ENCODE data around the gene INSC. TPM values are rescaled to one million over a fixed set of nuclear protein-coding genes. Genes with fewer than 3 reads are reported as not detected.

Gene INSC
- total RNA-seq, 2 donors from 2014 or later = 1.6 TPM

DNA sequence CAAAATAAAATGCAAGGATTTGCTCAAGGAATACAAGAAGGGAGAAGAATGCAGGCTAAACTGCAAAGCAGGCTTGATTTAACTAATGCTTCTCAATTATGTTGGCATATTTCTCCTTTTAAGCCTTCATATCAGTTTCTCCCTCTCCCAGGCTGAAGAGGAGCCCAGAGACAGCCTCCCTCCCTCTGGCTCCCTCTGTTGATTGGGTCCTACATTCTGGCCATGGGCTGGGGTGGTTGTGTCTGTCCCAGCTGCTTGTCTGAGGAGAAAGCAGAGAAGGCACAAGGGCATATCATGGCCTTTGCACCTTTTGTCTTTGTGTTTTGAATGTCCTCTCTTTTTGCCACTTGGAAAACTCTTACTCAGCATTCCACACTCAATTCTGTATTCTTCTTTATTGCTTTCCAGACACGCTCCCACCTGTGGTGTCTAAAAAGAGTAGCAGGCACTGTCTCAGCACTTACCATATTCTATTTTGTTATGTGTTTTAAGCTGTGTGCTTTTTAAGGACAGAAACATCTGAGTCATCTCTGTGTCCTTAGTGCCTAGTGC, 77.4 kb downstream of the INSC start:
- Histone ChIP-seq H3K9ac (ENCODE audit: low read depth in 2 of 2, low read length in 2 of 2) (no peak overlapping the region), H3K9me3 (no peaks in the 10 kb centered on the region), H3K27ac (no peak overlapping the region), H3K36me3 (no peaks in the 10 kb centered on the region), H3K27me3 (no peaks in the 10 kb centered on the region), H3K4me1 (no peaks in the 10 kb centered on the region), H3K4me3 (no peak overlapping the region)
- no peak for DNase-seq
- TF ChIP-seq, protein P1, sequence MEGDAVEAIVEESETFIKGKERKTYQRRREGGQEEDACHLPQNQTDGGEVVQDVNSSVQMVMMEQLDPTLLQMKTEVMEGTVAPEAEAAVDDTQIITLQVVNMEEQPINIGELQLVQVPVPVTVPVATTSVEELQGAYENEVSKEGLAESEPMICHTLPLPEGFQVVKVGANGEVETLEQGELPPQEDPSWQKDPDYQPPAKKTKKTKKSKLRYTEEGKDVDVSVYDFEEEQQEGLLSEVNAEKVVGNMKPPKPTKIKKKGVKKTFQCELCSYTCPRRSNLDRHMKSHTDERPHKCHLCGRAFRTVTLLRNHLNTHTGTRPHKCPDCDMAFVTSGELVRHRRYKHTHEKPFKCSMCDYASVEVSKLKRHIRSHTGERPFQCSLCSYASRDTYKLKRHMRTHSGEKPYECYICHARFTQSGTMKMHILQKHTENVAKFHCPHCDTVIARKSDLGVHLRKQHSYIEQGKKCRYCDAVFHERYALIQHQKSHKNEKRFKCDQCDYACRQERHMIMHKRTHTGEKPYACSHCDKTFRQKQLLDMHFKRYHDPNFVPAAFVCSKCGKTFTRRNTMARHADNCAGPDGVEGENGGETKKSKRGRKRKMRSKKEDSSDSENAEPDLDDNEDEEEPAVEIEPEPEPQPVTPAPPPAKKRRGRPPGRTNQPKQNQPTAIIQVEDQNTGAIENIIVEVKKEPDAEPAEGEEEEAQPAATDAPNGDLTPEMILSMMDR (IDR thresholded peaks at IDR 0.05) = no peak
- intact Hi-C loops (cut with DNase I) = loop anchor here (10.0 kb wide), 1 partner anchor 217 kb away; the partner anchor contains the start of gene CALCA

DNA sequence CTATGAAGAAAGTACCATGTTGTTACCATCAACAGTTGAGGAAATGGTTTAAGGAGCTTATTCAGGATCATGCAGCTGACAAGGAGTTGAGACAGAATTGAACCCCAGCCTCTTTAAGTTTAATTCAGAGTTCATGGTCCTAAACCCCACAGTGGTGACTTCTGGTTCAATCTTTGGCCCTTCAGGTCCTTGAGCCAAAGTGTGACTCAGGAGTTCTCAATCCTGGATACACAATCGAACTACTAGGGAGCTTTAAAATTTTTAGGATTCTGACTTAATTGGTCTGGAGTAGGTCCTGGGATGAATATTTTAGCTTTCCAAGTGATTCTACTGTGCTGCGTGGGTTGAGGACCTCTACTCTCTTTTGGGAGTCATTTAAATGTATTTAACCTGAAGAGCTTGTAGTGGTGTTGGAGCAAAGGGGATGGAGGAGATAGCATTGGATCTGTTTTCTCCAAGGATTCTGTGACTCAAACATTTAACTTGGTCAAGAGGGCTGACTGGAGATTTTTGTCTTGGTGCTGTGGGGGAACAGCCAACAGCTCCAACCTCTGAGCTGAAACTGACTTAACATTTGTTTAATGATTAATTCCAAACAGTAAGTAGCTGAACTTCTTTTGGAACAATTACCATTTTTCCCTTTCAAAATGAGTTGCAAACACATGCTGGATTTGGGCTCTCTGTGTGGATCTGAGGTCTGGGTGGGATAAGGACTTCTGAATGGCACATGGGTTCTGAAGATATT, 80.1 kb downstream of the INSC start:
- Histone ChIP-seq H3K4me3 (no peak overlapping the region), H3K9ac (ENCODE audit: low read depth in 2 of 2, low read length in 2 of 2) (no peak overlapping the region), H3K27ac (no peak overlapping the region), H3K36me3 (no peaks in the 10 kb centered on the region), H3K4me1 (no peaks in the 10 kb centered on the region), H3K27me3 (no peaks in the 10 kb centered on the region), H3K9me3 (no peaks in the 10 kb centered on the region)
- TF ChIP-seq, protein P1 (IDR thresholded peaks at IDR 0.05) = no peak
- intact Hi-C loops (cut with DNase I) = loop anchor here (10.0 kb wide), 1 partner anchor 220 kb away; the partner anchor contains the start of gene CALCA
- no peak for DNase-seq

DNA sequence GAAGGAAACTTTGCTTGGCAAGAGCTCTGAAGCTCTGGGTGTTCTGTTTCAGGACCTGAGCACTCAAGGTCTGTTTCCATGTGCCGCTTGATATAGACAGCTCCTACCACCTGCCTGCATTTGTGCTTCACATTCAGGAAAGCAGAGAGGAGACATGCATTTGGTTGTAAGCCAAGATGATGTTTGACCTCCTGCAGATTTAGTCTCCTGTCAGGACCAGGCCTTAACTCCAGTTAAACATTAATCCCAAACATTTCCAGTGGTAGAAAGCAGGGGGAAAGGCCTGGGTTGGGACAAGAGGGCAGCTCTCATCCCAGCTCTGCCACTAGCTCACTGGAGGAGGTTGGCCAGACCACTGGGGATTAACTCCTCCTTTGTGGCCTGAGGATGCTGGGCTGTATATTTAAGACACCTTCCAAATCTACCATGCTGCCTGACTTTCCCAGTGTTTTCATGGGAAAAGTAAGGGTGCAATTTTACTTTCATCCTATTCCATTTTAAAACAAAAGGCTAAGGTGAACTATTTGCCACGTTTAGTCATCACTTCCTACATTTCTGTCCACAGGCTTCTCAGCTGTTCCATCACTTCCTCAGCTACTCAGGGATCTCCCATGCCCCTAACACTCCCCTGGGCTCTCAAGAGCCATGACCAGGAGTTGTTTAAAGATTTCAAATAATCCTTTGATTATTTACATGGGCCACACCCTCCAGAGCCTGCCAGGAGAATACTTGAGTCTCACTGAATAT, 80.9 kb downstream of the INSC start:
- H3K27ac ChIP-seq = no peak overlapping the region
- H3K4me3 ChIP-seq = no peak overlapping the region
- no peaks in the 10 kb centered on the region for H3K36me3 ChIP-seq
- TF ChIP-seq, protein P1 (IDR thresholded peaks at IDR 0.05) = no peak
- intact Hi-C loops (cut with DNase I) = loop anchor here (10.0 kb wide), 1 partner anchor 221 kb away; the partner anchor contains the start of gene CALCA
- H3K4me1 ChIP-seq = no peaks in the 10 kb centered on the region
- peak; percentile 26 for DNase-seq
- H3K9me3 ChIP-seq = no peaks in the 10 kb centered on the region
- no peaks in the 10 kb centered on the region for H3K27me3 ChIP-seq
- H3K9ac ChIP-seq (ENCODE audit: low read depth in 2 of 2, low read length in 2 of 2) = no peak overlapping the region

DNA sequence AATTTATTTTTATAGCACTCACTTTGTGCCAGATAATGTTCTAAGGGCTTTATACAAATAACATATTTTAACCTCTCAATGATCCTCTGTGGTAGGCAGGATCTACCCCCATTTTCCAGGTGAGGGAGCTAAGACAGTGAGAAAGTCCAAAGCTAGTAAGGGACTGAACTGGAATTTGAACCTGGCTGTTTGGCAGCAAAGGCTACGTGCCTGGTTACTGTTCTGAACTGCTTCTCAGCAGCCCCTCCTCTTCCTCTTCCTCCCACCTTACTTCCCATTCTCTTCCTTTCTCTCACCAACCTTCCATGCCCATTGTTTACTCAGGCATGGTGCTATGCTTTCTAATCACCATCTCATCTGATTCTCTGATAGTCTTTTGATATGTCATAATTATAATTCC, 82.0 kb downstream of the INSC start:
- H3K36me3 ChIP-seq = no peaks in the 10 kb centered on the region
- no peak for DNase-seq
- H3K4me3 ChIP-seq = no peak overlapping the region
- no peak overlapping the region for H3K27ac ChIP-seq
- no peak overlapping the region for H3K9ac ChIP-seq (ENCODE audit: low read depth in 2 of 2, low read length in 2 of 2)
- no peaks in the 10 kb centered on the region for H3K9me3 ChIP-seq
- H3K4me1 ChIP-seq = no peaks in the 10 kb centered on the region
- TF ChIP-seq, protein P1 (IDR thresholded peaks at IDR 0.05) = no peak
- intact Hi-C loops (cut with DNase I) = loop anchor here (10.0 kb wide), 1 partner anchor 222 kb away; the partner anchor contains the start of gene CALCA
- H3K27me3 ChIP-seq = no peaks in the 10 kb centered on the region

DNA sequence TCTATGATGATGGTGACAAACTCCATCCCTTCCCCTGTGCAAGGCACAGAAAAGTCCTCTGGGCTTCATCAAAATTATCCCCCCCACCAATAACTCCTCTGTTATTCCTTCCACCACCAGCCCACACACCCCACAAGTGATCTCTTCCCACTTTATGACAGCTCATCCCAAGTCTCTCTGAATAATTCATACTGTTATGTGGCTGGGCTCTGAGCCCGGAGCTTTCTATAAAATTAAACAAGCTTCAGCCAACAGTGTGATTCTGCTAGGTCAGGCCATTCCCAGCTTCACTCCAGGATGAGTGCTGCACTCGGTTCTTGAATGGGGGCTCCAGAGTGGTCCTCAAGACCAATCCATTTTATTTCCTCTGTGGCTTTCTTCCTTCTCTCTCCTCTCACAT, 83.0 kb downstream of the INSC start:
- H3K4me1 ChIP-seq = no peaks in the 10 kb centered on the region

More for the DNA sequence above, 83.0 kb downstream of the INSC start:
- H3K36me3 ChIP-seq = no peaks in the 10 kb centered on the region
- no peak overlapping the region for H3K9ac ChIP-seq (ENCODE audit: low read depth in 2 of 2, low read length in 2 of 2)
- H3K27me3 ChIP-seq = no peaks in the 10 kb centered on the region
- no peak overlapping the region for H3K27ac ChIP-seq
- no peak overlapping the region for H3K4me3 ChIP-seq
- no peak for DNase-seq
- TF ChIP-seq, protein P1 (IDR thresholded peaks at IDR 0.05) = no peak
- no peaks in the 10 kb centered on the region for H3K9me3 ChIP-seq
- intact Hi-C loops (cut with DNase I) = loop anchor here (10.0 kb wide), 1 partner anchor 223 kb away; the partner anchor contains the start of gene CALCA

Data from colonic mucosa (tissue), 4 donors.